HEK293T (cell line): Measurements from ENCODE around the gene ANHX.

Source experiments
- CTCF ChIA-PET: fragments of 350-600 bp; formaldehyde crosslinking; extraction: SDS; loops from one replicate; lab custom pipeline; 2021; ENCODE audit warnings: antibody characterized with exemption, inconsistent platforms; lab: Yijun Ruan, JAX
- POLR2A ChIA-PET: fragments of 350-600 bp; formaldehyde crosslinking; extraction: SDS; loops from one replicate; lab custom pipeline; 2020; ENCODE audit warnings: antibody characterized with exemption, inconsistent platforms; lab: Yijun Ruan, JAX
- DNase-seq: peaks from one replicate; pipeline ENCODE4 v3.0.0; 2012; ENCODE audit warnings: mixed read lengths; ENCODE audit errors: extremely low spot score
- ARNT ChIP-seq: fragments of 450-650 bp; IDR thresholded peaks from 2 replicates; pipeline ENCODE4 v1.6.1; 2017; ENCODE audit warnings: mild to moderate bottlenecking
- BHLHE40 ChIP-seq: fragments of 450-650 bp; IDR thresholded peaks from 2 replicates; pipeline ENCODE4 v1.6.1; 2016; ENCODE audit warnings: mild to moderate bottlenecking, moderate library complexity, borderline replicate concordance
- CTBP1 ChIP-seq: fragments of 450-650 bp; IDR thresholded peaks from 2 replicates; pipeline ENCODE4 v1.6.1; 2016; ENCODE audit warnings: borderline replicate concordance
- ELF4 ChIP-seq: fragments of 450-650 bp; IDR thresholded peaks from 2 replicates; pipeline ENCODE4 v1.6.1; 2017; ENCODE audit warnings: antibody characterized with exemption
- FOXA1 ChIP-seq: fragments of 450-650 bp; IDR thresholded peaks from 2 replicates; pipeline ENCODE4 v1.6.1; 2016; ENCODE audit warnings: mild to moderate bottlenecking
- FOXK2 ChIP-seq: fragments of 450-650 bp; IDR thresholded peaks from 2 replicates; pipeline ENCODE4 v1.6.1; 2016; ENCODE audit warnings: mild to moderate bottlenecking
- FOXM1 ChIP-seq: fragments of 450-650 bp; IDR thresholded peaks from 2 replicates; pipeline ENCODE4 v1.6.1; 2017; ENCODE audit warnings: mild to moderate bottlenecking, borderline replicate concordance
- HDGF ChIP-seq: fragments of 450-650 bp; IDR thresholded peaks from 2 replicates; pipeline ENCODE4 v1.6.1; 2017; ENCODE audit warnings: antibody characterized with exemption, borderline replicate concordance
- L3MBTL2 ChIP-seq: fragments of 450-650 bp; conservative IDR thresholded peaks from 2 replicates; pipeline ENCODE4 v1.6.1; 2016; ENCODE audit warnings: mild to moderate bottlenecking
- LEF1 ChIP-seq: fragments of 450-650 bp; IDR thresholded peaks from 2 replicates; pipeline ENCODE4 v1.6.1; 2017; ENCODE audit warnings: mild to moderate bottlenecking, borderline replicate concordance
- NFRKB ChIP-seq: fragments of 450-650 bp; IDR thresholded peaks from 2 replicates; pipeline ENCODE4 v1.6.1; 2016; ENCODE audit warnings: mild to moderate bottlenecking, moderate library complexity
- PKNOX1 ChIP-seq: fragments of 450-650 bp; IDR thresholded peaks from 2 replicates; pipeline ENCODE4 v1.6.1; 2016
- SP1 ChIP-seq: fragments of 450-650 bp; IDR thresholded peaks from 2 replicates; pipeline ENCODE4 v1.6.1; 2017
- SUZ12 ChIP-seq: fragments of 450-650 bp; IDR thresholded peaks from 2 replicates; pipeline ENCODE4 v1.6.1; 2016; ENCODE audit warnings: mild to moderate bottlenecking
- TARDBP ChIP-seq: fragments of 450-650 bp; IDR thresholded peaks from 2 replicates; pipeline ENCODE4 v1.6.1; 2016
- ZNF384 ChIP-seq: fragments of 450-650 bp; IDR thresholded peaks from 2 replicates; pipeline ENCODE4 v1.6.1; 2016

Gene ANHX

GRCh38 chr12:133225527-133225926, 10.2 kb downstream of the ANHX start:
- DNase-seq: no peak
- CTCF ChIA-PET: no interaction called here
- POLR2A ChIA-PET: no interaction called here
- TF ChIP-seq BHLHE40 (no peak), SP1 (no peak), LEF1 (no peak), HDGF (no peak), FOXK2 (no peak), ELF4 (no peak), FOXM1 (no peak), NFRKB (no peak), SUZ12 (no peak), TARDBP (no peak), ARNT (no peak), L3MBTL2 (no peak), PKNOX1 (no peak)

GRCh38 chr12:133222211-133222610, 13.5 kb downstream of the ANHX start:
- no peak for DNase-seq
- CTCF ChIA-PET: no interaction called here
- no peak for TF ChIP-seq ELF4
- TF ChIP-seq L3MBTL2: no peak
- no peak for TF ChIP-seq LEF1
- no peak for TF ChIP-seq BHLHE40
- TF ChIP-seq CTBP1: no peak
- no peak for TF ChIP-seq ZNF384
- TF ChIP-seq HDGF: no peak
- no peak for TF ChIP-seq FOXM1
- no peak for TF ChIP-seq FOXA1
- TF ChIP-seq TARDBP: no peak
- TF ChIP-seq NFRKB: no peak
- TF ChIP-seq SP1: no peak
- POLR2A ChIA-PET: no interaction called here

GRCh38 chr12:133221241-133221640, 14.4 kb downstream of the ANHX start:
- ChIA-PET POLR2A (no interaction called here), CTCF (no interaction called here)
- no peak for DNase-seq
- no peak for TF ChIP-seq TARDBP
- no peak for TF ChIP-seq FOXK2
- no peak for TF ChIP-seq FOXA1

- CTCF ChIA-PET: no interaction called here
- TF ChIP-seq L3MBTL2: no peak
- TF ChIP-seq LEF1: no peak
- no peak for TF ChIP-seq NFRKB
- POLR2A ChIA-PET: no interaction called here
- DNase-seq: no peak
Observed at GRCh38 chr12:133220521-133220920, 15.2 kb downstream of the ANHX start.

- DNase-seq: no peak
- ChIA-PET CTCF (no interaction called here), POLR2A (no interaction called here)
- TF ChIP-seq ARNT (no peak), SP1 (no peak), HDGF (no peak), NFRKB (no peak), ZNF384 (no peak), TARDBP (no peak), CTBP1 (no peak), BHLHE40 (no peak), LEF1 (no peak), FOXA1 (no peak), SUZ12 (no peak), PKNOX1 (no peak), ELF4 (no peak), FOXM1 (no peak), FOXK2 (no peak), L3MBTL2 (no peak)
Observed at GRCh38 chr12:133217219-133217618, 18.5 kb downstream of the ANHX start.

GRCh38 chr12:133215724-133216123, 20.0 kb downstream of the ANHX start:
- no peak for TF ChIP-seq HDGF
- TF ChIP-seq FOXK2: no peak
- no peak for TF ChIP-seq SUZ12
- POLR2A ChIA-PET: no interaction called here
- no peak for DNase-seq
- CTCF ChIA-PET: no interaction called here

GRCh38 chr12:133206390-133206789, 29.3 kb downstream of the ANHX start:
- DNase-seq: no peak
- TF ChIP-seq FOXK2 (no peak), FOXM1 (no peak), HDGF (no peak), BHLHE40 (no peak), NFRKB (no peak), ELF4 (no peak), SUZ12 (no peak), TARDBP (no peak), SP1 (no peak), ARNT (no peak), L3MBTL2 (no peak), FOXA1 (no peak)
- ChIA-PET CTCF (no interaction called here), POLR2A (no interaction called here)
